Natural killer cell treated with Interleukin-12 subunit alpha and Interleukin-12 subunit beta and Interleukin-15 and Interleukin-18, amount 100 ng/mL, for 72 hours (primary cell): ENCODE results near the gene ITGB5. TPM values are rescaled to one million over a fixed set of nuclear protein-coding genes. Genes with fewer than 3 reads are reported as not detected.

Experiments used
- ATAC-seq, 2 donors: fragments of 150-1000 bp; cut with Tn5 transposase in 1 of 2; sonication (Bioruptor Pico), chemical (Tn5 transposase) in 1 of 2; 2 replicates each; pipeline ENCODE4 v1.10.0; 2021
- DNase-seq: peaks from one replicate; pipeline ENCODE4 v3.0.0; 2022; ENCODE audit warnings: low spot score
- H3K27ac Mint-ChIP-seq, 2 donors: 1 replicate in 1 of 2; 2 replicates in 1 of 2; pipeline ENCODE4 v1.8.0; 2022; ENCODE audit warnings: mixed read lengths in 2 of 2, mild to moderate bottlenecking in 1 of 2, moderate library complexity in 1 of 2
- H3K27me3 Mint-ChIP-seq, 2 donors: 1 replicate in 1 of 2; 2 replicates in 1 of 2; pipeline ENCODE4 v1.8.0; 2022; ENCODE audit warnings: mixed read lengths in 2 of 2
- H3K36me3 Mint-ChIP-seq: one replicate; pipeline ENCODE4 v1.8.0; 2022; ENCODE audit warnings: mixed read lengths
- H3K4me1 Mint-ChIP-seq, 2 donors: 1 replicate in 1 of 2; 2 replicates in 1 of 2; pipeline ENCODE4 v1.8.0; 2022; ENCODE audit warnings: low read depth in 2 of 2, mixed read lengths in 2 of 2, mild to moderate bottlenecking in 1 of 2
- H3K4me3 Mint-ChIP-seq: one replicate; pipeline ENCODE4 v1.8.0; 2022; ENCODE audit warnings: mixed read lengths
- H3K9me3 Mint-ChIP-seq: 2 replicates; pipeline ENCODE4 v1.8.0; 2022; ENCODE audit warnings: mixed read lengths
- total RNA-seq, 2 donors: library from RNA; stranded (reverse); gene quantifications; one replicate each; pipeline ENCODE4 v1.2.3, GENCODE V29; 2022

ITGB5 gene
- total RNA-seq, 2 donors from 2014 or later, result 0.17 TPM; not detected in 1

DNA sequence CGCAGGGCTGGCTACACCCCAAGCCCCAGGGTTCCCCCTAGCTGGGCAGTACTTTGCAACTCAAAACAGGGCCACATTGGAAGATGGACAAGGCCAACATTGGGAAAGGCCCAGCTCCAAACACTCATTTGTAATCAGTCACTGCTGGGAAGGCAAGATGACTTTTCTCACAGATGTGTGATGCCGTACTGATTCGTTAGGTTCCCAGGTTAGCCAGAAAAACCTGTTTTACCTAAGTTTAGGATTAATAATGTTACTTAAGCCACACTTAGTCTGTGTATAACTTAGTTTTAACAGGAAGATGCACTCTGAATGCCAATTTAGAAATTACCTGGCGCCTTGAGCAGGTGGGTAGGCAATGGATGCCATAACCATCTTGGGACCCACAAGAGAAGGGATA lies 71.0 kb downstream of the ITGB5 start:
- peaks cover 6 to 17% of the 10 kb centered on the region in 2 donors for H3K4me1 Mint-ChIP-seq
- H3K36me3 Mint-ChIP-seq, result no peaks in the 10 kb centered on the region
- peaks cover 7 to 14% of the 10 kb centered on the region in 2 donors for H3K27me3 Mint-ChIP-seq
- no peak overlapping the region for H3K4me3 Mint-ChIP-seq
- DNase-seq (no peak), ATAC-seq (no peak)
- no peaks in the 10 kb centered on the region for H3K9me3 Mint-ChIP-seq
- no peak overlapping the region for H3K27ac Mint-ChIP-seq

DNA sequence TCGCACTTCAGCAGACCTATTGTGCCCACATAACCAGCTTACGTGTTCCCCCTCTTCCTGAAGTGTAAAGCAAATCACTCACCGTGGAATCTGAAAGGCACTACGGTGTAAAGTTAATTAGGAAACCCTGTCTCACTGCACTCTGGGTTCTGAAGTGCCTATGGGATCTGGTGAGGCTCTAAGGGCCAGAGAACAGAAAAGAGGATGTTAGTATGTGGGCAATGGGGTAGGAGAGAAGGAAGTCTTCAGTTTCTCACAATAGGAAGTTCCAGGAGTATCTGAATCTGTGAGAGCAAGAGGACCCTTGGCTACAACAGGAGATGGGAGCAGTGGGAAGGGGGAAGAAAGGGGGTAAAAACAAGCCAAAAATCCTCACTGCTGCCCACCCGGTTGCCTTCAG lies 71.4 kb downstream of the ITGB5 start:
- H3K27ac Mint-ChIP-seq, result no peak overlapping the region
- DNase-seq (no peak), ATAC-seq (no peak)
- peaks cover 7 to 11% of the 10 kb centered on the region in 2 donors for H3K27me3 Mint-ChIP-seq
- H3K4me1 Mint-ChIP-seq, result peaks cover 6 to 17% of the 10 kb centered on the region in 2 donors
- H3K36me3 Mint-ChIP-seq, result no peaks in the 10 kb centered on the region
- H3K4me3 Mint-ChIP-seq, result no peak overlapping the region
- no peaks in the 10 kb centered on the region for H3K9me3 Mint-ChIP-seq

DNA sequence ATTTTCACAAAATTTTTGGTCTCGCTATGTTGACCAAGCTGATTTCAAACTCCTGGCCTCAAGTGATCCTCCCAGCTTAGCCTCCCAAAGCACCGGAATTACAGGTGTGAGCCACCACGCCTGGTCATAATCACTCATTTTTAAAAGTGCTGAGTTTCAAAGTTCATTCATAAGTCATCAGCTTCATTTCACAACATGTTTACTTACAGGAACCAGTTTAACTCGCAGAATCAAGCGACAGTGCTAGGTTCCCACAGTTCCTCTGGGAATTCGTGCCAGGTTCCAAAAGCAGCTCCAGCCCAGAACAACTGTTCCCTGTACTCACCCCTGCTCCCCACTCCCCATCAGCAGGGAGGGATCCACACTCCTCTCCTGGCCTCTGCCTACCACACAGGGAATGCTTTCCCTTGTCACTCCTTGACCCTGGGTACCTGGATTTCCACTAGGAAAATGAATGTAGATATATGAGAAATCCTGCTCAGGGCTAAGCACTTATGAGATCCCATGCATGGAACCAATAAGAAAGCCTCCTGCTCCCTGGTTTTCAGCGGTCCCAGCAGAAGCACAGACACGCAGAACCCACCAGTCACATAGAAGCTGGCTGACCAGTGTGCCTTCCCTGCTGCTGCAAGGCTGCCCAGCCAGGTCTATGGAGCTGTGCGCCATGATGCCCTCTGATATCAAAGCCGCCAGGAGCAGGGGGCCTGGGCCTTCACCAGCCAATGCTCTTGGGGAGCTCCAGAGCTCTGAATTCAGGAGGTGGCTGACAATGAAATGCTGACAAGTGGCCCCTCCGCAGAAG lies 72.3 kb downstream of the ITGB5 start:
- no peak for DNase-seq
- H3K27me3 Mint-ChIP-seq, result peaks cover 7 to 9% of the 10 kb centered on the region in 2 donors
- no peak overlapping the region for H3K27ac Mint-ChIP-seq
- ATAC-seq, result no peak
- peaks cover 6 to 17% of the 10 kb centered on the region in 2 donors for H3K4me1 Mint-ChIP-seq
- H3K4me3 Mint-ChIP-seq, result no peak overlapping the region
- no peaks in the 10 kb centered on the region for H3K36me3 Mint-ChIP-seq
- H3K9me3 Mint-ChIP-seq, result no peaks in the 10 kb centered on the region

DNA sequence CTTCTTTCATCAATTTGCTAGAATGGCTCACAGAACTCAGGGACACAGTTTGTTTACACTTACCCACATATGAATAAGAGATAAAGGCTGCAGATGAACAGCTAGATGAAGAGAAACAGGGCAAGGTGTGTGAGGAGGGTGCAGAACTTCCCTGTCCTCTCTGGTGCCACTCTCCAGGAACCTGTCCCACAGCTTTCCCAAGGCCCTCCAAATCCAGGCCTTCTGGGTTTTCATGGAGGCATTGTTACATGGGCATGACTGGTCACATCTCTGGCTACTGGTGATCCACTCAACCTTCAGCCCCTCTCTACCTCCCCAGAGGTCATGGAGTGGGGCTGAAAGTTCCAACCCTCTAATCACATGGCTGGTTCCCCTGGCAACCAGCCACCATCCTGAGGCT lies 73.6 kb downstream of the ITGB5 start:
- Mint-ChIP-seq H3K27me3 (peaks cover 0 to 6% of the 10 kb centered on the region in 2 donors), H3K4me3 (no peak overlapping the region), H3K36me3 (no peaks in the 10 kb centered on the region), H3K9me3 (no peaks in the 10 kb centered on the region), H3K27ac (no peak overlapping the region), H3K4me1 (peaks cover 6 to 17% of the 10 kb centered on the region in 2 donors)
- ATAC-seq (no peak), DNase-seq (no peak)

DNA sequence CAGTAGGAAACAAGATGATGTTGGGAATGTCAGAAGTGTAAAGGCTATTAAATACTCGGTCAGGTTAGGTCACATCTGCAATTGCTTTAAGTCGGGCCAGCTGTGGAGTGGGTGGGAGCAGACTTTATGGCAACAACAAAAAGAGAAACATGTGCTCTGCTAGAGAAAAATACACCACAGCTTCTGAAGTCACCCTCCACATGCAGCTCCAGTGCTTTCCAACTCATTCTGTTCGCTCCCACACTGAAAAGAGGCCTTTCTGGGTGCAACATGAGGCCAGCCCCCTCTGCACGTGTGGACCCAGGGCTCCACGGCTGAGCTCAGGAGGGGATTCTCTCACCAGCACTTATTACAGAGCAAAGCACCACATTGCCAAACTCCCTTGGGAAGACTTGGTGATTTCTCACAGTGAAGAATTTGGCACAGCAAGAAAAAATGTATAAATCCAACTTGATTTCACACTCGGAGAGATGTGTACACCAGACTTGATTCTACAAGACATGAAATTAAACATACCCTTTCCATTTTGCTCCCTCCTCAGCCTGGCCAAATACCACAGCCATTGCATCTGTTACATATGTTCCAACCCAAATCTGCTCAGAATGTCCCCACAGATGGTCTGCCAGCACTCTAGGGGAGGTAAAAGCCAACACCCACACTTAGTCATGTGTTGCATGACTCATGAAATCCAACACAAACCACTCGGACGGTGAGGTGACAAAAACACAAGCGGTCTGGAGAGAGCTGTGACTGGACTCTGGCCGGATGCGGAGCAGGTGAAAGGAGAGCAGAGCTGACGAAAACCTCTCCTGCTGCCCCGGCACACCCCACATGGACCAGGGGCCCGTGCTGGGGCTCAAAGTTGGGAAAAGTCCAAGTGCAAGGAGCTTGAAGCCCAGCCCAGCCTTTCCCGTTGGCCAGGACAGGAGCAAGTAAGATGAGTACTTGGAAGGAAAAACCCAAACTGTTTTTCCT lies 74.6 kb downstream of the ITGB5 start:
- Mint-ChIP-seq H3K27me3 (peaks cover 0 to 8% of the 10 kb centered on the region in 2 donors), H3K36me3 (no peaks in the 10 kb centered on the region), H3K4me1 (peaks cover 6 to 17% of the 10 kb centered on the region in 2 donors), H3K9me3 (no peaks in the 10 kb centered on the region), H3K4me3 (no peak overlapping the region), H3K27ac (no peak overlapping the region)
- ATAC-seq (peak; percentile 73 to 82), DNase-seq (no peak)

DNA sequence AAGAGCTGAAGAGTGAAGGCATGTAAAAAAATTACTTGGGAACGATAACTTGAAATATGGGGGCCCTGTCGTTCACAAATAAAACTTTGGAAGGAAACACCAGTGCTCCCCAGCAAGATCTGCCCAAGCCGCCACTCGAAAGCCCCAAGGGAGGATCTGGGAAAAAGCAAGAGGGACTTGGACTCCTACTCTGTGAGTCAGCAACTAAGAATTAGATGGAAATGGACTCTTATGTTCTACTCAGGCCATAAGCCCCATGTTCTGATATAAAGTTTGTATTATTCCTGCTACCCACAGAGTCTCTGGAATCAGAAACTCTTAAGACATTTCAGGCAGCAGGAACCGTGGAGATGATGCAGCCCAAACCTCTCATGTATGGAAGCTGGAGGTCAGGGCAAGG lies 75.7 kb downstream of the ITGB5 start:
- no peaks in the 10 kb centered on the region for H3K36me3 Mint-ChIP-seq
- H3K27me3 Mint-ChIP-seq, result peaks cover 0 to 8% of the 10 kb centered on the region in 2 donors
- no peak overlapping the region for H3K27ac Mint-ChIP-seq
- no peaks in the 10 kb centered on the region for H3K9me3 Mint-ChIP-seq
- ATAC-seq (no peak), DNase-seq (no peak)
- no peak overlapping the region for H3K4me3 Mint-ChIP-seq
- H3K4me1 Mint-ChIP-seq, result peaks cover 6 to 17% of the 10 kb centered on the region in 2 donors

DNA sequence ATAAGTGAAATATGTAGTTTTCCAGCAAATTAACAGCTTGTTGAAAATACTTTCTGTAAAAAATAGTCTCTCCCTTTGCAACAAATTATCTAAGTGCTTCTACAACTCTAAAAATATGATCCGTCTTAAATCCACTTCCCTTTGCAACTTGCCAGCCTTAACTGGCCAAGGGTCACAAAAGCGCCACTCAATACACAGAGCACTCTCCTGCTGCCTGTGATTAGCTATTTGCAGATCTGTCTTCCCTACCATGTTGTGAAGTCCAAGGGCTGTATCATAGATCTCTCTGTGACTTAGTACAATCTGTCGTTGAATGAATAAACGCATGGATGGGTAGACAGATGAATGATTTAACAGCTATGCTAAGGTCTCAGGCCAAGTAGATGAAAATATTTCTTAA lies 76.2 kb downstream of the ITGB5 start:
- Mint-ChIP-seq H3K4me1 (peaks cover 6 to 17% of the 10 kb centered on the region in 2 donors), H3K9me3 (no peaks in the 10 kb centered on the region), H3K27me3 (peaks cover 0 to 8% of the 10 kb centered on the region in 2 donors), H3K36me3 (no peaks in the 10 kb centered on the region), H3K4me3 (no peak overlapping the region), H3K27ac (no peak overlapping the region)
- no peak for ATAC-seq
- DNase-seq, result no peak

DNA sequence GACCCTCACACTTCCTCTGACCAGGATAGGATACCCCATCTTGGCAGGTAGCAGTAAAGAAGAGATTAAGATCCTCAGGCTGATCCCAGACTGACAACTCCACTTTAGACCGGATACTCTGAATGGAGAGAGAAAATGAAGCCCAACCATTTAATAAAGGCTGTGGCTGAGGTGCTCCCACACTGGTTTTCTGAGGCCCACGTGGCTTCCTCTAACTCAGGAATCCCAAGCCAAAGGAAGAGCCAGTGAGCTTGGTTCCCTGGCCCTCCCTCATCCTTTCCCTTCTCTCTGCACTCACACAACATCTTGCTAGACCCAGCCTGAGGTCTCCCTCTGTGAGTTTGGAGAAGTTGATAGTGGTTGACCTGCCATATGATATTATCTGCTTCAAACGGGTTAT lies 78.1 kb downstream of the ITGB5 start:
- peaks cover 9 to 12% of the 10 kb centered on the region in 2 donors for H3K27me3 Mint-ChIP-seq
- H3K4me3 Mint-ChIP-seq, result no peak overlapping the region
- no peaks in the 10 kb centered on the region for H3K36me3 Mint-ChIP-seq
- ATAC-seq (no peak), DNase-seq (no peak)
- no peaks in the 10 kb centered on the region for H3K9me3 Mint-ChIP-seq
- H3K4me1 Mint-ChIP-seq, result peaks cover 6 to 17% of the 10 kb centered on the region in 2 donors
- H3K27ac Mint-ChIP-seq, result no peak overlapping the region

DNA sequence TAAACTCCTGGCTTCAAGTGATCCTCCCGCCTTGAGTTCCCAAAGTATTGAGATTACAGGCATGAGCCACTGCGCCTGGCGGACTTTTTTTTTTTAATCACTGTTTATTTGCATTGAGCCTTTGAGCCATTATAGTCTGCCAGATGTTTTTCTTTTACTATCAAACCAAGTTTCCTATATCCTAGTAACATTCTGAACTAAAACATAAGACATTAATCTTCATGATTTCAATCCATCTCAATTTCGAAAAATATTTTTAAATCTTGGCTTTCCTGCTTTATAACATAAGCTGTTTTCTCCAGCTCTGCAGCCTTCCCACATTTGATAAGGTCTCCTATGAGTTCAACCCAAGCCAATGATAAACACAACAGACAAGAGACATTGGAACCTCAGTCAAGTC lies 81.5 kb downstream of the ITGB5 start:
- no peaks in the 10 kb centered on the region for H3K4me1 Mint-ChIP-seq
- H3K27me3 Mint-ChIP-seq, result peaks cover 9 to 12% of the 10 kb centered on the region in 2 donors
- H3K9me3 Mint-ChIP-seq, result no peaks in the 10 kb centered on the region
- DNase-seq, result no peak
- ATAC-seq, result no peak
- no peak overlapping the region for H3K27ac Mint-ChIP-seq
- H3K36me3 Mint-ChIP-seq, result no peaks in the 10 kb centered on the region
- no peak overlapping the region for H3K4me3 Mint-ChIP-seq

DNA sequence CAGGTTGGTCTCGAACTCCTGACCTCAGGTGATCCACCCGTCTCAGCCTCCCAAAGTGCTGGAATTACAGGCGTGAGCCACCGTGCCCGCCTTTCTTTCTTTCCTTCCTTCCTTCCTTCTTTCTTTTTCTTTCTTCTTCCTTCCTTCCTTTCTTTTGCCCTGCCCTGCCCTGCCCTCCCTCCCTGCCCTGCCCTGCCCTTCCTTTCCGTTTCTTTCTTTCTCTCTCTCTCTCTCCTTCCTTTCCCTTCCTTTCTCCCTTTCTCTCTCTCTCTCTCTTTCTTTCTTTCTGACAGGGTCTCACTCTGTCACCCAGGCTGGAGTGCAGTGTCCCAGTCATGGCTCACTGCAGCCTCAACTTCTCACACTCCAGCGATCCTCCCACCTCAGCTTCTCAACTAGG lies 82.3 kb downstream of the ITGB5 start:
- Mint-ChIP-seq H3K27ac (no peak overlapping the region), H3K9me3 (no peaks in the 10 kb centered on the region), H3K36me3 (no peaks in the 10 kb centered on the region), H3K4me3 (no peak overlapping the region), H3K4me1 (no peaks in the 10 kb centered on the region), H3K27me3 (peaks cover 9 to 12% of the 10 kb centered on the region in 2 donors)
- DNase-seq, result no peak
- no peak for ATAC-seq

DNA sequence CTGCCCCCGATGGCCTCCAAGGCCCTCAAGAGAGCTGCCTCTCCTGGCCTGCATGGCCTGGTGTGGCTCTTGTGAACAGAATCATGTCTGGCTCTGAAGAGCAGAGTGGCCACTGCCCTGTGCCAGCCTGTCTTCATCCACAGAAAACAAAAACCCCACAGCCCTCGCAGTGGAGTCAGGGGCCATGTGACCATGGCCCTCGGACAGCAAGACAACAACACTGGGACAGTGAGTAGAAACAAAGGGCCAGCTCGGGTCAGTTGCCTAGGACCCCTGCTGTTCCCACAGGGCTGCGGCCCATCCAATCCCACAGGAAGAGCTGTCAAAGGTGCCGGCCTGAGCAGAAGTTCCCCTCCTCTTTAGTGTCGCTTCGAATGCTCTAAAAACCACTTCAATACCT lies 84.5 kb downstream of the ITGB5 start:
- ATAC-seq (no peak), DNase-seq (no peak)
- Mint-ChIP-seq H3K4me3 (no peak overlapping the region), H3K36me3 (no peaks in the 10 kb centered on the region), H3K4me1 (no peaks in the 10 kb centered on the region), H3K27me3 (peaks cover 9 to 10% of the 10 kb centered on the region in 2 donors), H3K9me3 (no peaks in the 10 kb centered on the region), H3K27ac (no peak overlapping the region)

DNA sequence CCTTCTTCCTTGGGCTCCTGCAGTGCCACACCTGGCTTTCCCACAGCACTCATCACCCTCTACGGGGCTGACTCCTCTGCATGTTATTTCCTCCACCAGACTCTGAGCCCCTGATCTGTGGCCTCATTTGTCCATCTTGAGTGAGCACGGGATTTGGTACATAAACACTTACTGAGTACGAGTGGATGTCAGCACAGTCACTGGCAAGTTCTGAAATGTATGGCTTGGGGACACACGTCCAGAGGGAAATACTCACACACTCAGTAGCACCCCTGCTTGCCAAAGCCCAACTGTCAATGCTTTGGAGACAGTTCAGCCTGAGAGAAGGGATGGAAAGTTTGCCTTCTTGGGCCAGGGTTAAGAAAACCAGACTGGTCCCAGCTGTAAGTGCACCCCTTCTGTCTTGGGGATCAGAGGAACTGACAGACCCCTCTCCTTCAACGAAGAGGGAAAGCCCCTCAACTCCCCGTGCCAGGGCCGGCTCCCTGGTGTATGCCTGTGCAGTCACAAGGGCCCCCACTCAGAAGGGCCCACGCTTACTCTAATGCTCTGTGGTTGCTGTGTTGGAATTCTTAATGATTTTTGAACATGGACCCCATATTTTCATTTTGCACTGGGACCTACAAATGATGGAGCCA lies 85.0 kb downstream of the ITGB5 start:
- H3K4me3 Mint-ChIP-seq, result no peak overlapping the region
- ATAC-seq, result no peak

DNA sequence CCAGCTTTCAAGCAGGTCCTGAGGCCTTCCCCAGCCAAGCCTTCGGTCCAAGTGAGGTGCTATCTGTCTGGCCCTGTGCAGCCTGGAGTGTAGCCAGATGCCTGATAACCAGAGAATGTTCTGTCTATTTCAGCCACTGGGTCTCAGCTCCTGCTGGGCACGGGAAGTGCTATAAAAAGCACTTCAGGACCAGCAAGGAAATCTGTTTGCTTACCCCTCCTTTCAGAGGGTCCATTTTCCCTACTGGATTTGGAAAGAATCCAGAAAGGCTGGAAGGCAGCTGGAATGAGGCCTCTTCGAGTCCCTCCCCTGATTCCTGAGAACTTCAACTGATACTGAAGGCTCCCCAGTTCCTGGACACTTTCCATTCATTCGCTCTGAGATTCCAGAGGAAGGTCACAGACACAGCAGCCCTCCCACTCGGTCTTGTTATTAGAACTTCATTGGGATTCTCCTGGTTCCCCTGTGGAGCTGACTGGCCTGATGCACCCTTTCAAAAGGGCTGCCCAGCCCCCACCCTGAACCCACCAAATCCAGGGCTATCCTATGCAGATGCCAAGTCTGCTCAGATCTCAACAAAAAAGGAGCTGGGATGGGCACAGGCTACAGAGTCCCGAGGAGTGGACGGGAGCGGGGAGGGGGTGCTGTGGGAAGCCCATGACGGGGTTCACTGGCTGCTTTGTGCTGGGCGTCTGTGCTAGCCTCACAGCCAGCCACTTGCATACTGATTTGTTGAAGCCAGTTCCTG lies 86.5 kb downstream of the ITGB5 start:
- no peak for ATAC-seq
- Mint-ChIP-seq H3K36me3 (no peaks in the 10 kb centered on the region), H3K9me3 (no peaks in the 10 kb centered on the region), H3K27me3 (peaks cover 8 to 9% of the 10 kb centered on the region in 2 donors), H3K4me3 (no peak overlapping the region), H3K4me1 (no peaks in the 10 kb centered on the region), H3K27ac (no peak overlapping the region)
- DNase-seq, result no peak

More for the DNA sequence above, 85.0 kb downstream of the ITGB5 start:
- no peaks in the 10 kb centered on the region for H3K4me1 Mint-ChIP-seq
- H3K36me3 Mint-ChIP-seq, result no peaks in the 10 kb centered on the region
- no peaks in the 10 kb centered on the region for H3K9me3 Mint-ChIP-seq
- DNase-seq, result no peak
- H3K27me3 Mint-ChIP-seq, result peaks cover 8 to 9% of the 10 kb centered on the region in 2 donors
- no peak overlapping the region for H3K27ac Mint-ChIP-seq
